Measurements from ENCODE around the gene SV2B.

Gene SV2B

DNA sequence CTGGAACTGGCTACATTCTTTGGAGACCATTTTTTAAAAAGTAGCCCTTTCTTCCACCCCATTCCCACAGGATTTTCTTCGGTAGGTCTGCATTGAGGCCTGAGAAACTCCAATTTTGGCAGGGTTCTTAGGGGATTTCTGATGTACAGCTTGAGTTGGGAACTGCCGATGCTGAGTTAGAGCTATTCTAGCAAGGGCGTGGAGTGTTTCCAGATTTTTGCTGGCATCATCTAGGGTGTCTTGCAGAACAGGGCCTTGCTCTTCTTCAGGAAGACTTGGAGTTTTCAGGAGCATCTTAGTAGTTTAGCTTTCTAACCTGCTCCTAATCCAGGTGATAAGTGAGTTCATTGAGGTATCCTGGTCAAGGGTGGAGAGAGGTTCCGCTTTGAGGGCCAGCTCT, 41.0 kb downstream of the SV2B start:
- no peak for DNase-seq (ENCODE audit: low read depth)

DNA sequence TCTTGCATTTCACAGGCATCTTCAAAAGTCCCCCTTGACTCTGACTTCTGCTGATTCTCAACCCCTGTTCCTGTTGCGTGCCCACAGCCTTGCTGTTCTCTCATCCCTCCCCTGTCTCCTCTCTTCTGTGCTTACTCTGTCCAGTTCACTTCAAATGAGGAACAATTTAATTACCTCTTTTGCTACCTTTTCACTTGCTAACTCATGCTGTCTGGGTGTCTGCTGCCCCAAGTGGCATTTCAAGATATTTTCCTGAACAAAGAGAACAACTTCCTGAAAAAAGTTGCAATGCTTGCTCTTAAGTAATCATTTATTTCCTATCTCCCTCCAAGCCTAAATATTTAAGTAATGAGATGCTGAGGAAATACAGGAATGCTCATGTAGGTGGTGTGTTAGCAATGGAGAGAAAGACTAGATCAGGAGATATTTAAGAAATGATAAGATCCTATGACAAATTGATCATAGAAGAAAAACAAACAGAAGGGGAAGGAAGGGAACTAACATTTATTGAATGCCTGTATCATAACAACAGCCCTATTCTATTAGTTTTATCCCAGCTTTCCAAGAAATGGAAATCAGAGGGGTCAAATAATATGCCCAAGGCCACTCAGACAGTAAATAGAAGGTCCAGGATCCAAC, 42.2 kb downstream of the SV2B start:
- DNase-seq (ENCODE audit: low read depth): no peak

DNA sequence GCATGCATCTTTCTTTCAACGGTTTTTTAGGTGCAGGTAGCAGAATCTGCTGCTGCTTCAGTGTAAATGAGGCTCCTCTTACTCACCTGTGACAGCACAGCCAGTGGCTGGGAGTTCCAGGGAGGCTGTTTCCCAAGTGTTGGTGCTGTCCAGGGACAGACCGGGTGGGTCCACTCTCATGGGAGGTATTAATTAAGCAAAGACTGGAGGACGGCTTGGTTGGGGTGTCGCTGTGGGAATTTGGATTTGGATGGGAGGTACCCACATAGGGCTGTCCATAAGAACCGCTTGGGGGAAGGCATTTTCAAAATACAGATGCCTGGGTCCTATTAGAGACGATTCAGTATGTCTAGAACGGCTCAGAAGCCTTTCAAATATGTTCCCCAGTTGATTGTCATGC, 42.9 kb downstream of the SV2B start:
- no peak for DNase-seq (ENCODE audit: low read depth)

DNA sequence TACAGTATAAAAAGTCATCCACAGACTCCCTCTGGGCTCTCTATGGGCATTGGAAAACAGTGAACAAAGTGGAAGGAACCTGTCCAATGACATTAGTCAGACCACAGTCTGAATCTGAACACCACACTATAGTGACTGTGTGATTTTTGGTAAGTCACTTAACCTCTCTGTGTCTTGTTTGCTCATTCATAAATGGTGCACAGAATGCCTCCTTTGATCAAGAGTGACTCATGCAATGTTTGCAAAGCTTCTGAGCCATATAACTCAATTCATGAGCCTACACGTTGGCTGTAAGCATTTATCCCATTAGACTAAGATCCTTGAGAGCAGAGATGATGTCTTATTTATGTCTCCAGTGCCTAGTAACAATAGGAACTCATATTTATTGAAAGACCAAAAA, 46.7 kb downstream of the SV2B start:
- no peak for DNase-seq (ENCODE audit: low read depth)

DNA sequence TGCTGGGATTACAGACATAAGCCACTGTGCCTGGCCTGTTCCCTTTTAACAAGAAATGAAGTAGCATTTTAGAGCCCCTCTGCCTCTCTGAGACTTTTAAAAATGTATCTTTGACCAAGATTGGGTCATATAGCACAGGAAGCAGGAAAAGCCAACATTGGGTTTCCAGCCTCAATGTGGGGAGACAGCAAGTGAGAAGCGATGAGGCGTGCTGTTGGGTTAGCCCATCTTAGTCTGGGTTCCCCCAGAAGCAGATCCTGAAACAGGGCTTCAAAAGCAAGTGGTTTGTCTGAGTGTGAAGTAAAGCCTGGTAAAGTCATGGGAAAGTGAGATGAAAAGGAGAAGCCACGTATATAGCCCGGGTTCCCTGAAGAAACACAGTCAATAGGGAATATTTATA, 48.2 kb downstream of the SV2B start:
- DNase-seq (ENCODE audit: low read depth): no peak

DNA sequence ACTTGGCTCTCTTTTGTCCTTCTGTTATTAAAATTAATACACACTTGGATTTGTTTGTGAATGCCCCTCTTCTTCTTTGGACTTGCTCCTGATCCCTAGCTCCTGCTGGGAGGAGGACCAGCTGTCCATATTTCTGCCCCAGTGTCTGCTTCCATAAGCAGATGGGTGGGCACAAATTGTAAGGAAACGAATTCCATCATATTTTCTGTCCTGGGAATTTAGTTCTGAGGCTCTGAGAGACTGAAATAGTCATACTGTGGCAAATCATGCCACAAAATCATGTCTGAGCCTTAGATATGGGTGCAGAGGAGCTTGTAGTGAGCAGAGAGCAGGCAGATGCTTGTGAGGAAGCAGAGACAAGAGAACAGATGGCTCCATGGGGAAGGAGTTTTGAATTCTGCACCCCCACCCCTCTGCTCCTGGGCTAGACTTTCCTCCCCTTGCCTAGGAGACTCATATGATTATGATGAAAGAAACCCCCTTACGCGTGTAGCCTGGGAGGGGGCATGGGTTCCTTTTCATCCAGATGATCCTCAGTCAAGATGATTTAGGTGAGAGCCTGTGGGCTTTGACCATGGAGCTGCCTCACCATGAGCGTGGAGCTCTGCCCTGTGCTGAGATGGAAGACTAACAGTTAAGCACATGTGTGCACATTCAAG, 50.6 kb downstream of the SV2B start:
- no peak for DNase-seq (ENCODE audit: low read depth)

DNA sequence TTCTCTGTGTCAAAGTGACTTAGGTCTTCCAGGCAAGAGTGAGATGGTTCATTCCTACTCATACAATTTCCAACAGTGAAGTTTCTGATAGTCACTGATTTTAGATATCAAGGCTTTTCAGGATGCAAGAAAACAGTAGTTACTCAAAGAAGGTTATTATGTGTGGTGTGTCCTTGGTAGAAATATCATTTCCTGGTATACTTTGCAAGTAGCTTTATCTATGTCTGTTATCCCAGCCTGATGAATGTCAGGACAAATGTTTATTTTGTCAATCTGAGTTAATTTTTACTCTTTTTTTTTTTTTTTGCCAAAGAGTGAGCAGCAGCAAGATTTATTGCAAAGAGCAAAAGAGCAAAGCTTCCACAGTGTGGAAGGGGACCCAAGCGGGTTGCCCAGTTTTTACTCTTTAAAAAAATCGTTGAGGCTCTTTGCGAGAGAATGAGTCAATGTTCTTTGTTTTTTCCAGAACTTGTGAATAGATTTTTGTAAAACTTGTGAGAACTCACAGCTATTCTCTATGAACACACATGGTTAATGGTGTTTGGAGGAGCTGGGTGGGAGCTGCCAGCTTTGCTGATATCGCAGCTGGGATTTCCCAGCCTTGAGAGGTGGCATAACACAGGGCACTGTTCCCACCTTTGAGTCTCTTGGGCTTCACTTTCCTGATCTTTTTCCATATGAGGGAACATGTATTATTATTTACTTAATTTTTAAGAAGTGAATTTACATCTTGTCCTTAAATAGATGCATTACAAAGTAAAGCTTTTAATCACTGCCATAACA, 51.9 kb downstream of the SV2B start:
- DNase-seq (ENCODE audit: low read depth): no peak

DNA sequence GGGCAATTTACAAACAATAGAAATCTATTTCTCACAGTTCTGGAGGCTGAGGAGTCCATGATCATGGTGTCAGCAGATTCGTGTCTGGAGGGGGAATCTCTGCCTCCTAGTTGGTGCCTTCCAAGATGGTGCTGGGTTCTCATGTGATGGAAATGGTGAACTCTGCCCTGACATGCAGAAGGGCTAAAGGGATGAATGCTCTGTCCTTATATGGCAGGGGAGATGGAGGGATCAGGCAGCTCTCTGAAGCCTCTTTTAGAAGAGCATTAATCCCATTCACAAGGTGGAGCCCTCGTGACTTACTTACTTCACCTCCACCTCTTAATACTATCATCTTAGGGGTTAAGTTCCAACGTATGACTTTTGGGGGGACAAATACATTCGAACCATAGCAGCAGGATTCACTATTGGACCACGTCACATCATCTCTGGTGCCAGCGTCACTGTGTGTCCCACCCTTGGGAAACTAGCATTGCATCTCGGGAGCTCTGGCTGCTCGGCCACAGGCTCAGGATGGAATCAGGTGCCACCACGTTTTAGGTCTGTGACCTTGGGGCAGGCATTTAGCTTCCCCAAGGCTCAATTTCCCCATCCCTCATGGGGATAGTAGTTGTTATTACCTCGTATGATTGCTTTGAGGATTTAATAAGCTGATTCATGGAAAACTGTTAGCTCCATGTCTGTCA, 53.0 kb downstream of the SV2B start:
- no peak for DNase-seq (ENCODE audit: low read depth)

DNA sequence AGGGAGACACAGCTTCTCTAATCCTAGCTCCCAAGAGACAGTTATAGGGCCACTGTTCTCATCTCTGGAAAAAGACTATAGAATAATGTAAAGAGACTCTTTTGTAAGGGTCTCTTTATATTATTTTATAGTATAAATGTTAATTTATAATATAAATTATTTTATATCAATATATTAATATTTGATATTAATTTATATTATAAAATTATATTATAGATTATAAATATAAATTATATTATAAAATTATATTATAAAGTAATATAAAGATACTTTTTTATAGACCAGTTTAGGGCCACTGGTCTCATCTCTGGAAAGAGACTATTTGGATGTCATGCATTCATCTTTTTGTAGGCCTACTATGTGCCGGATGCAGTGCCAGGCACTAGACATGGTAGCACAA, 53.9 kb downstream of the SV2B start:
- DNase-seq (ENCODE audit: low read depth): no peak

DNA sequence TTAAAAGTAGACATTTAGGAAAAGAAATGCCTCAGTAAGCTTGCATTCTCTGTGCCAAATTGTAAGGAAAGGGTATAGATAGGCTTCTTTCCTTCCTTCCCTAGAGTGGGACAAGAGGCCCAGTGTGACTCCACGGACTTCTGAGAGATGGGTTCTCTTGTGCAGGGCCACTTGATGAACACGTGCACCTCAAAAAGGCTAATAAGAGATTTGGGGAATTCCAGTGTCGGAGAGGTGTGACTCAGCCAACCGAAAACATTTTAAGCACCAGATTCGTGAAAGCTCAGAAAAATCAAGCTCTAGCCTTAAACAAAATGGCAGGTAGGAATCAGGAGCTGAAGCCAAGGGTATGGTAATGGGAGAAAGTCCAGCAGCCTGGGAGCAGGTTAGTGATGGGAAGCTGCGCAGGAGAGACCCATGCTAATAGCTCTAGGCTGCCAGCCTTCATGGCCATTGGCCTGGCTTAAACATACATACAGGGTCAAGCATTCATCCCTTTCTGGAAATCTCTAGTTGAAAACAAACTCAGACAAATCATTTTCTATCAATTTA, 56.2 kb downstream of the SV2B start:
- DNase-seq (ENCODE audit: low read depth): no peak

DNA sequence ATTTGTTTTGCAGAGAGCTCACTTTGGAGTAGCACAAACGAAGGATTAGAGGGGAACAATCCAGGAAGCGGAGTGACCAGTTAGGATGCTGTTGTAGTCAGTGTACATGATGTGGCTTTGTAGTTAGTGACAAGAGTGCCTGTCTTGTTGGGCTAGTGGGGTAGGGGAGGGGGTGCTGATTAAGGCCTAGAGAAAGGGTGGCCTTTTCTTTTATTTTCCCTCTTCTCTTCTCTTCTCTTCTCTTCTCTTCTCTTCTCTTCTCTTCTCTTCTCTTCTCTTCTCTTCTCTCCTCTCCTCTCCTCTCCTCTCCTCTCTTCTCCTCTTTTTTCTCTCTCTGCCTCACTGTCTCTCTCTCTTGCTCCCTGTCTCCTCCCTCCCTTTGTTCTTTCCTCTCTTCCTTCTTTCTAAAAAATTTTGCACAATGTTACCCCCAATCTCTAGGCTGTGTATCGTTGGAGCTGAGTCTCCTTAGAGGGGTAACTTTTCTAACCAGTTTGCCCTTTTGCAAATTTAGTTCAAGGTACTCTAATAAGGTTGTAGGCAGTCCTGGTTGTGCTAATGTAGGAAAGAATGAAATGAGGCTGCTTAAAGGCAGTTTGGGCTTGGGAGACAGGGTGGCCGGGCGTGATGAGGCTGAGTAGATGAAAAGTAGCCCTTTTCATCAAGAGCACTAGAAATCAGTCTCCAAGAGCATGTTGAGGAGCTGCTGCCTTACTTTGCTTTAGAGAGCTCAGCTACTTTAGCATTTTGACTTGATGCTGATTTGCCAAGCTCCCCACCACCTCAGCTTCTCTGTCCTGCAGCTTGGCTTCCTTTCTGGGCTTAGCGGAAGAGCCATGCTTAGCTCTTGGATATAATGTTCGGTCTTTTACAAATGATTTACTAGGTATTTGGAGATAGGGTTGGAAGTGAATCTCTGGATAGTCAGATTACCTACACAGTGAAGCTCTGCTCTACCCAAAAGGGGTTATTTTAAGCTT, 58.6 kb downstream of the SV2B start:
- no peak for DNase-seq (ENCODE audit: low read depth)

DNA sequence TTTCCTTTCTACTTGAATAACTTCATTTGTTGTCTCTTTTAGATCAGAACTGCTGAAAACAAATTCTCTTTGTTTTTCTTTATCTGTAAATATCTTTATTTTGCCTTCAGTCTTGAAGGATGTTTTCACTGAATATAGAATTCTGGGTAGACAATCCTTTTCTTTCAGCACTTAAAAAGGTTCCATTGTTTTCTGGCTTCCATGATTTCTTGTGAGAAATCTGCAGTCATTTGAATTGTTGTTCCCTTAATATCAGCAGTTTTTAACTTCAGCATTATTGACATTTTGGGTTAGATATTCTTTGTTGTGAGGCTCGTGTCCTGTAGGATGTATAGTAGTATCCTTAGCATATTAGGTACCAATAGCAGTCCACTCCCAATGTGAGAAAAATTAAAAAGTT, 65.8 kb downstream of the SV2B start:
- no peak for DNase-seq (ENCODE audit: low read depth)

DNA sequence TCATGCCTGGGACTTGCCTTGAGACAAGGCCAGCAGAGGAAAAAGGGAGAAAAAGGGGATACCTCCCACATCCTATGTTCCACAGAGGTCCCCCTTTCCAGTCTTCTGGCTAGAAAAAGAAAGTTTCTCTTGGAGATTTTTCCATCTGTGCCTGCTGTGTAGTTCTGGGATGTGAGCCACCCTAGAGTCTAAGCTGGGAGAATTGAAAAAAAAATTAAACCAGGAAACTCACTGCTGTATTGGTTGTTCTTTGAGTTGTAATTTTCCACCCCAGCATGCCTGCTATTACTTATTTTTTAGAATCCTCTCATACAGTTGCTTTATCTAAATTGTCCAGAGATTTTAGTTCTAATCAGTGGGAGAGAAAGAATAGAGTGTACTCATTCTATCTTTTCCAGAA, 68.4 kb downstream of the SV2B start:
- no peak for DNase-seq (ENCODE audit: low read depth)

DNA sequence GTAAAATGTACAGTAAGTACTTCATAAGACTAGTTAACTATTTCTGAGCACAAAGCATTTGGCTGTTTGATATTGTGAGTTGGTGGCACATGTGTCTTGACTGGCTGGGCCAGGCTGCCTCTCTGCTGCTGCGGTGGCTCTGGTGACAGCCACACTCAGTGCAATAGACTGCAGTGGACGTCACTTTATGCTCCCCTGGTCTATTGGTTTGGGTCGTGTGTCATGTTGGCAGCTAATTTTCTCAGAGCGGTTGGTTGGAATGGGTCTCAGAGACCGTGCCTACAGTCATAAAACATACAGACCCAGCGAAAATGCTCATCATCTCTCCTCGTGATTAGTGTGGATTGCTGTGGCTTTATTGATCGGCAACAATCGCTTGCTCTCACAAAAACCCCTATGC, 71.3 kb downstream of the SV2B start:
- no peak for DNase-seq (ENCODE audit: low read depth)

DNA sequence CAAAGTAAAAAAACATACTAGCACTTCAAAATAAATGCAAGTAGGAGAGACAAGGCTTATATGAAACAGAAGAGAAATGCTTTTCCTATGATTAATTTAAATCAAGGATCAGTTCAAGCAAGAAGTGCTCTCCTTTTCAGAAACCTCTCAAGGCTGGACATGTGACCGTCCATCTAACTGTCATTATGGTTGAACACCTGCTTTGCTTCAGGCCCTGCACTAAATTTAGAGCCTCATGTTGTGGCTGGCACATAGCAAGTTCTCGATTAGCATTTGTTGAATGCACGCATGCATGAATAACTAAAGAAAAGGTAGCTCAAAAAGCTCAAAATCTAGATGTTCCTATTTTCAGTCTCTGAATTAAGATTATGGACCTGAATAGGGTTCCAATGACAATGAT, 82.0 kb downstream of the SV2B start:
- DNase-seq (ENCODE audit: low read depth): no peak

DNA sequence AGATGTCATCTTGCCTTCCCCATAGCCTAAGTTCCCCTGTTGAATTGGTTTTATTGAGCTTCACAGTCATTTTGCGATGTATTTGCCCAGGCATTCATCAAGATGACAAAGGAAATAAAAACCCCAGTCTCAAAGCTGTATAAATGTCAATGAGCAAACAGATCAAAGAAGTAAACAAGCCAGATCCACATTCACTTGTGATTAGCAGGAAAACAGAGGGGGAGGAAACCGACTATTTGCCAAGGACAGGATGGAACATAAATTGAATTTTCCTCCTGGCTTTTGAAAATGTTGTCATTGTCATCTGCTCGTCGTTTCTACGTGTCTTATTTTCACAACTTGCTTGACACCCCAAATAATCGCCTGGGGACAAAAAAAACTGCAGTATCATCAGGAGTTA, 83.5 kb downstream of the SV2B start:
- DNase-seq (ENCODE audit: low read depth): no peak

DNA sequence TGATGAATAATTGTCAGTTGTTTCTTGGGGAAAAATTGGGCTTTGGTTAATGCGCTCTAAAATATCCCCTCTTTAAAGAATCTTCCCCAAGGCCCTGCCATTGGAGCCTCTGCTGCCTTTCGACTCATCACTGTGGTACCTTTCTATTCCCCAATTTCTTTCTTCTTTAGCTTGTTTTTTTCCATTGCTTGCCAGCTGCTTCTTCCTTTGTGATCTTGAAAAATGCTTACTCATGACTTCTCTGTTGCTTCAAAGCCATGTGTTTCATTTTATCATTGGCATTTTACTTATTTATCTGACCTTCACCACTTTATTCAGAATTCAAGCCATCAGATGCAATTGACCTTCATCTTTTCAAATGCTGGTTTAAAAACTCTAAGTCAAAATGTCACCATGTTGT, 84.4 kb downstream of the SV2B start:
- DNase-seq (ENCODE audit: low read depth): no peak

DNA sequence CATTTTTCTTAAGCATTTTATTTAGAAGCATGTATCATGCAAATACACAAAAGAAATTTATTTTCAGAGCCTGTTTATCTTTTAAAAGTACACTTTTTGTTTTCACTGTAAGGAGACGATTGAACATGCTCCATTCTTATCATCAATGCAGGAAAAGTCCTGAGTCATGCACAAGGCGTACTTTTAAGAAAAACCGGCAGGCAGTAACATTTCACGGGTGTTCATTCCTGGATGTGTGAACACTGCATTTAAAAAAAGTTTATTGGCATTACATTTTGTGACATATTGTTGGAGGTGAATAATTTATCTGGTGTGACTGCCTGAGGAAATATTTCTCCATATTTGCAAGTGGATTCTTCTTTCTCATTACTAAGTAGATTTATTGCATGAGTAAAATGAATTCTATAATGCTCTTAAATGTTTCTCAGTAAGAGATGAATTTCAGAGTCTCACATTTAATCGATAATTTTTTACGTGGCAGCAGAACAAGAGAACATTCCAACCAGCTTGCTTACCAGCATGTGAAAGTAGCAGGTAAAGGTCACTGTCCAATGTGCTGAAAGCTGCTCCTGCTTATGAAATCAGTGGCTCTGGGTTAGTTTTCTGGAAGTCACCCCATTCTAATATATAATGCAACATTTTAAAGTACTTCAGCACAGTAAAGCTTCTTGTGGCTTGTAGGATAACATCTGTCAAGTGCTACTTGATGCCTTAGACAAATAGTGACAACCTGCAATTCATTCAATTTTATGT, 87.0 kb downstream of the SV2B start:
- DNase-seq (ENCODE audit: low read depth): no peak

DNA sequence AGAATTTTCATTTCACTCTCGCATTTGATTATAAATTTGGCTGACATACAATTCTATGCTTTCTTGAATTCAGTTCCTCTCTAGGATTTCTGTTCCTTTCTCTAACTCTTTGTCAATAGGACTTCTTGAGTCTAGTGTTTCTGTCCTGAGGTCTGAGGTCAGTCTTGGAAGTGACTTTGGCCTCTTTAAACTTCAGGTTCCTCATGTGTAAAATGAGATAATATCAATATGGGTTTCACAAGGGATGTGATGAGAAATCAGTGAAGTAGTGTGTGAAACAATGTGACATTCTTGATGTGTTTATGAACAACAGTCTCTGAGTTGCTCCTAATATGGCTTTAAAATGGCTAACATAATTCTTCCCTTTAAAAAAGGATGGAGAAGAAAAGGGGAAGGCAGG, 92.2 kb downstream of the SV2B start:
- DNase-seq (ENCODE audit: low read depth): no peak

DNA sequence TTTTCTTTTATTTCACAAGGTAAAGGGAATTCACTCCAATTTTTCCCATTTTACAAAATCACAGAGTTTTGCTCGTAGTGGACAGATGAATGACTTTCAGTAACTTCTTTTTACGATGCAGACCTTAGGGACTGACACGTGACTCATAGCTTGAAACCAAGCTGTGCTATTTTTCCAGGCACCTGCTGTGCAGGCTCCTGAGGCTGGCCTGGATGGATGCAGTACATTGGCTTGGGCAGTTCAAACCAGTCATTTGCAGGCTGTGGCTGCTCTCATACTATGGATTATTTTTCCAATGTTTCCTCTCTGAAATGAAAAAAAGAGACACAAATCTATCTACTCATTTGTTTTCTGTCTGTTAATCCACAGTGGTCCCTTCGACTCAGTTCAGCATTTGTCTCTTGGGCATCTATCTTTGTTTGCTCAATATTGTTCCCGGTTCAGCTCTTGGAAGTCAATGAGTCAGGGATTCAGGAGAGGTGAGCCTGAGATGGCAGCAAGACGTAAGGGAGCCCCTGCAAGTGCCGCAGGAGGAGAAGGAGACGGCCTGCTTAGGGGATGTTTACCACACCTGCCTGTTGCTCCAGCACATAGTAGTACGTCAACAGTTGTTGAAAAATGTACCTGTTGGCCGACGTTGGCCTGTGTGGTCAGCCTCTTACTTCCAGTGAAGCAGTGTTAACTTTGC, 92.8 kb downstream of the SV2B start:
- no peak for DNase-seq (ENCODE audit: low read depth)

Data from HS-5 (cell line).